ENCODE measurements around the gene MCTP2. TPM values are rescaled to one million over a fixed set of nuclear protein-coding genes. Genes with fewer than 3 reads are reported as not detected.
"Not testable (repeated sequence)": the region's sequence is repeated elsewhere in the genome, so short reads cannot be mapped to it uniquely, and the experiment has no call there.

Gene MCTP2
- total and polyA plus RNA-seq, 7 donors = 1.5 to 12.2 (median 4.4) TPM

DNA sequence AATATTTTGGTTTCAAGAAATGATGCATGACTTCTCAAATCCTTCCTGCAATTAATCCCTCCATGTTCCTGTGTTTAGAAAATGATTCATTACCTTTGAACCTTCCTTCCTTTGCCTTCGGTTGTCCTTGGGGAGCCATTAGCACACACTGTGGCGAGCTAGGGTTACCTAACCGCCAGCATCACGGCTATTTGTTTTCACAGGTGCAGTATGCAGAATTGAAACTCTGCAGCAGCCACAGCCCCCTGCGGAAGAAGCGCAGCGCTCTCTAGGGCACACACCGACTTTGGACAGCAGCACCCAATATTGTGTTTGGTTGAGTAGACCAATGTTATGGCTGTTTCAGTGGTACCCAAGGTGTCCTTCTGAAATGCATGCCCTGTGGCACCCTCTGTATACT lies 247.4 kb downstream of the MCTP2 start:
- no peak for DNase-seq
- no peaks in the 10 kb centered on the region for H3K27me3 ChIP-seq
- intact Hi-C loops (cut with DNase I) = no loop called here
- no peak overlapping the region for H3K4me3 ChIP-seq
- H3K27ac ChIP-seq = no peak overlapping the region
- H3K36me3 ChIP-seq = no peaks in the 10 kb centered on the region
- WGBS, 2 donors = 86 to 94% methylated on average over 8 of the region's 8 CpGs
- H3K9me3 ChIP-seq = no peaks in the 10 kb centered on the region
- peaks cover 0 to 31% (median 6%) of the 10 kb centered on the region in 4 donors for H3K4me1 ChIP-seq
- TF ChIP-seq, protein P1, sequence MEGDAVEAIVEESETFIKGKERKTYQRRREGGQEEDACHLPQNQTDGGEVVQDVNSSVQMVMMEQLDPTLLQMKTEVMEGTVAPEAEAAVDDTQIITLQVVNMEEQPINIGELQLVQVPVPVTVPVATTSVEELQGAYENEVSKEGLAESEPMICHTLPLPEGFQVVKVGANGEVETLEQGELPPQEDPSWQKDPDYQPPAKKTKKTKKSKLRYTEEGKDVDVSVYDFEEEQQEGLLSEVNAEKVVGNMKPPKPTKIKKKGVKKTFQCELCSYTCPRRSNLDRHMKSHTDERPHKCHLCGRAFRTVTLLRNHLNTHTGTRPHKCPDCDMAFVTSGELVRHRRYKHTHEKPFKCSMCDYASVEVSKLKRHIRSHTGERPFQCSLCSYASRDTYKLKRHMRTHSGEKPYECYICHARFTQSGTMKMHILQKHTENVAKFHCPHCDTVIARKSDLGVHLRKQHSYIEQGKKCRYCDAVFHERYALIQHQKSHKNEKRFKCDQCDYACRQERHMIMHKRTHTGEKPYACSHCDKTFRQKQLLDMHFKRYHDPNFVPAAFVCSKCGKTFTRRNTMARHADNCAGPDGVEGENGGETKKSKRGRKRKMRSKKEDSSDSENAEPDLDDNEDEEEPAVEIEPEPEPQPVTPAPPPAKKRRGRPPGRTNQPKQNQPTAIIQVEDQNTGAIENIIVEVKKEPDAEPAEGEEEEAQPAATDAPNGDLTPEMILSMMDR (IDR thresholded peaks at IDR 0.05) = no peak
- TF ChIP-seq POLR2AphosphoS5 (IDR thresholded peaks at IDR 0.05) (no peak), POLR2A (IDR thresholded peaks at IDR 0.05) (no peak), EP300 (IDR thresholded peaks at IDR 0.05) (no peak)

DNA sequence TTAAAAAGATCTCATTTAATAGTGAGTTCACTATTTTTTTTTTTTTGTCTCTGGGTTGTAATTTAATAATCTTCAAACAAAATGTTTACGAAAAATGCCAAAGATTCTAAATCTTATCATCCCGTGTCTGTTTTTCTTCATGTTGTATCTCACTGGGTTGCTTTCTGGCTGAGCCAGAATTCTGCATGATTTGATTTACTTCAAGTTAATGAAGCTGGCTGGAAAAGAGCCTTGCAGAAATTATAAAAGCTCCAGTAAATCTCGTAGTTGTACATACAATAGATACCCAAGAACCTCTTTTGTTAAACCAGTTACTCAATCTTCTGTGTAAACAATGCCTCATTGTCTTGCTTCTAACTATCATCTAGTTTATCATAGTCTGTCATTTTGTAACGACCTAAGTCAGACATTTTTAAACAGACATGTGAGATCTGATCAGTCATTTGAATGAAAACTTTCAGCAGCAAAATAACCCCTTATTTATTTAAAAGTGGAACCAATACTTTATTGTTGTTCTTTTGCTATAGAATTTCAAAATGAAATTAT lies 249.0 kb downstream of the MCTP2 start:
- Histone ChIP-seq H3K27ac (peak overlapping the region in 1 of 4 donors; percentile 15), H3K9me3 (no peaks in the 10 kb centered on the region), H3K36me3 (no peaks in the 10 kb centered on the region), H3K4me3 (no peak overlapping the region), H3K4me1 (peaks cover 0 to 31% (median 6%) of the 10 kb centered on the region in 4 donors), H3K27me3 (no peaks in the 10 kb centered on the region)
- WGBS, 2 donors = 62 to 66% methylated on average over 4 of the region's 4 CpGs
- intact Hi-C loops (cut with DNase I) = no loop called here
- DNase-seq = no peak
- TF ChIP-seq POLR2AphosphoS5 (IDR thresholded peaks at IDR 0.05) = no peak

DNA sequence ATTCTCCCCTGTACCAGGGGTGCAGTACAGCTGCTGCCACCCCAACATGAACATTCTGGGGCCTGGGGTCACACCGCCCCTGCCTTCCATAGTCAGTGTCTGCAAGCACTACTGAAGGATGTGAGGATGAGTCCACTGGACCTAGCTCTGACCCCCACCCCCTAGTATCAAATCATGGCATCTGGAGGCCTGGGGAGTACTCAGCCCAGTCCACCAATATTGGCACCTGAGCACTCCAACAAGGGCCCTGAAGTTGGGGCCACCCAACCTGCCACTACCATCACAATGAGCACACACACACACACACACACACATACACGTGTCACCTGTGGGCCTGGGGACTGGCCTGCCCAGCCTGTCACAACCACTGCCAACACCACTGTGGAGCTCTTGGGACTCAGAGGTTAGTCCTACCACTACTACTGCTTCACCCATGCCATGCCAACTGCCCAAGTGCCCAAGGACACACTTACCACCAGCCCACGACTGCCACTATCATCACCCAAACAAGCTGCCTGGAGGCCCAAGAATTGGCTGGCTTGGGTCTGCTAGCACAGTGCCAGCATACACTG lies 253.9 kb downstream of the MCTP2 start:
- 93 to 96% methylated on average over 3 of the region's 3 CpGs for WGBS, 2 donors
- Histone ChIP-seq H3K4me3 (no peak overlapping the region), H3K27ac (no peak overlapping the region), H3K36me3 (no peaks in the 10 kb centered on the region), H3K4me1 (peaks cover 0 to 24% (median 3%) of the 10 kb centered on the region in 4 donors), H3K9me3 (no peaks in the 10 kb centered on the region), H3K27me3 (no peaks in the 10 kb centered on the region)
- no peak for DNase-seq
- intact Hi-C loops (cut with DNase I) = no loop called here
- TF ChIP-seq POLR2A (IDR thresholded peaks at IDR 0.05) (no peak), POLR2AphosphoS5 (IDR thresholded peaks at IDR 0.05) (no peak), EP300 (IDR thresholded peaks at IDR 0.05) (no peak)
- TF ChIP-seq, protein P1 (IDR thresholded peaks at IDR 0.05) = no peak

DNA sequence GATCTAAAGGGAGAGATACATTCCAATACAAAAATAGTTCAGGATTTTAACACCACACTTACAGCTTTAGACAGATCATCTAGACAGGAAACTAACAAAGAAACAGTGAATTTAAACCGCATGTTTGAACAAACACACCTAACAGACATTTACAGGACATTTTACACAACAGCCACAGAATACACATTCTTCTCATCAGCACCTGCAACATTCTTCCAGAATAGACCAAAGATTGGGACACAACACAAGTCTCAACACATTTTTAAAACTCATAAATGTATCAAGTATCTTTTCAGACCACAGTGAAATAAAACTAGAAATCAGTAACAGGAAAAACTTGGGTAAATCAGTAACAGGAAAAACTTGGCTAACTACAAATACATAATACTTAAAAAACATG lies 256.3 kb downstream of the MCTP2 start:
- Histone ChIP-seq H3K27ac (no peak overlapping the region), H3K4me3 (no peak overlapping the region), H3K9me3 (no peaks in the 10 kb centered on the region), H3K27me3 (no peaks in the 10 kb centered on the region), H3K36me3 (no peaks in the 10 kb centered on the region), H3K4me1 (peaks cover 0 to under 1% (median 0%) of the 10 kb centered on the region in 4 donors)
- intact Hi-C loops (cut with DNase I) = no loop called here
- no peak for TF ChIP-seq EP300 (IDR thresholded peaks at IDR 0.05)
- no peak for DNase-seq
- WGBS, 2 donors = 19 to 62% methylated on average over 1 of the region's 1 CpG

DNA sequence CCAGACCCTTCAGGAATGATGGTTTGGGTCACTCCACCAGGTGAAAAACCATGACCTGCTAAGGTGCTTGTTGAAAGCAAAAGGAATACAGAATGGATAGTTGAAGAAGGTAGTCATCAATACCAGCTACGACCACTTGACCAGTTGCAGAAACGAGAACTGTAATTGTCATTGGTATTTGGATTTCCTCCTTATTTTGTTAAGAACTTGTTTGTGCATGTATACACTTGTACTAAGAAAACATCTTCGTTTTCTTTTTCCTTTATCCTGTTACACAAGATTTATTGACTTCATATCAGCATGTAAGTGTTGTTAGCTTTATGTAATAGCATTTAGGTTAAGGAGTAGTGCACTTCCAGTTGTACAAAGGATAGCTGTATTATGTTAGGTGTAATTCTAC lies 261.8 kb downstream of the MCTP2 start:
- intact Hi-C loops (cut with DNase I) = no loop called here
- no peak overlapping the region for H3K27ac ChIP-seq
- H3K36me3 ChIP-seq = no peaks in the 10 kb centered on the region
- no peak overlapping the region for H3K4me3 ChIP-seq
- H3K9me3 ChIP-seq = no peaks in the 10 kb centered on the region
- H3K27me3 ChIP-seq = no peaks in the 10 kb centered on the region
- TF ChIP-seq POLR2A (IDR thresholded peaks at IDR 0.05) (no peak), POLR2AphosphoS5 (IDR thresholded peaks at IDR 0.05) (no peak), EP300 (IDR thresholded peaks at IDR 0.05) (no peak)
- TF ChIP-seq, protein P1 (IDR thresholded peaks at IDR 0.05) = no peak
- H3K4me1 ChIP-seq = no peaks in the 10 kb centered on the region
- DNase-seq = no peak
- WGBS, 2 donors = 49 to 75% methylated on average over 3 of the region's 3 CpGs

DNA sequence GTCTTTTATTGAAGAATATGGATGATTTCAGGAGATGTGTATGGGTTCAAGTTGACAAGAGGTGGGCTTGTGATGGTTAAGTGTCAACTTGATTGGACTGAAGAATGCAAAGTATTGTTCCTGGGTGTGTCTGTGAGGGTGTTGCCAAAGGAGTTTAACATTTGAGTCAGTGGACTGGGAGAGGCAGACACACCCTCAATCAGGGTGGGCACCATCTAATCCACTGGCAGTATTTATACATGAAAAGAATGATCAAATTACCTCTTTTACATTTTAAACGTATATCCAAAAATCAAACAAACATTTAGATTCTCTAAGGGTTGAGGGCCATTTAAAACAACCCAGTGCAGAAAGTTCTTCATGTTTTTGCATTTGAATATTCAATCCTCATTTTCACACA lies 262.2 kb downstream of the MCTP2 start:
- H3K36me3 ChIP-seq; H3K4me3 ChIP-seq; intact Hi-C loops (cut with DNase I); H3K27me3 ChIP-seq; H3K9me3 ChIP-seq; H3K4me1 ChIP-seq; DNase-seq; H3K27ac ChIP-seq: not testable (repeated sequence)
- WGBS, 2 donors = 17 to 61% methylated on average over 1 of the region's 1 CpG
